Measurements from ENCODE around the gene TRABD2B.

TRABD2B gene

DNA sequence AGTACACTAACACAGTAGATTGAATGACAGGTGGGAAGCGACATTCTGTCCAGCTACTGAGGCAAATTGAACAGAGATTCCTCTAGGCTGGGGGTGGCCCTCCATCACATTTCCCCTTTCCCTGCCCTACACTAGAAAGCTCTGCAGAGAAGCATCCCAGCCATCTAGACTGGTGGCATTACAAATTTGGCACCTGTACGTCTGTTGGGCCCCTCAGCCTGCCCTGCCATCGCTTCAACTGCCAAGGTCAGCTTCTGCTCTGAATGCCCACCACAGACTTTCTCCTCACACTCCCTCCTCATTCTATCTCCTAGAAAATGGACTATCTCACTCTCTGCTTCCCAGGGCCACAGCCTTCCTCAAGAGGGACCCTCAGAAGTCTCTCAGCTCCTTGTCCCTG, 16.7 kb downstream of the TRABD2B start:
- POLR2A ChIA-PET = no interaction called here
- H3K9me3 ChIP-seq (ENCODE audit: control insufficient read depth, insufficient read depth, low read depth, low read length) = no peaks in the 10 kb centered on the region
- TF ChIP-seq EGR2 (tag by site-specific recombination; IDR thresholded peaks at IDR 0.05; ENCODE audit: low read depth) (no peak), ZNF133 (tag by site-specific recombination; IDR thresholded peaks at IDR 0.05) (peak; percentile 98), ZNF510 (tag by site-specific recombination; IDR thresholded peaks at IDR 0.05; ENCODE audit: insufficient replicate concordance) (peak; percentile 11), ZNF558 (tag by site-specific recombination; IDR thresholded peaks at IDR 0.05) (no peak)
- CTCF ChIA-PET = interaction anchor here (0.6 kb wide), 2 partner anchors 29 to 125 kb away, joined by 3 to 4 read pairs; no protein-coding TSS in a partner anchor
- no peaks in the 10 kb centered on the region for H3K4me1 ChIP-seq (ENCODE audit: control insufficient read depth, insufficient read depth, low read length)
- H3K27ac ChIP-seq (ENCODE audit: extremely low read depth, low read depth, low read length) = no peak overlapping the region
- H3K4me3 ChIP-seq (ENCODE audit: low read depth, low read length) = no peak overlapping the region
- no peaks in the 10 kb centered on the region for H3K36me3 ChIP-seq (ENCODE audit: control insufficient read depth in 2 of 2, insufficient read depth in 1 of 2, low read length in 2 of 2)

DNA sequence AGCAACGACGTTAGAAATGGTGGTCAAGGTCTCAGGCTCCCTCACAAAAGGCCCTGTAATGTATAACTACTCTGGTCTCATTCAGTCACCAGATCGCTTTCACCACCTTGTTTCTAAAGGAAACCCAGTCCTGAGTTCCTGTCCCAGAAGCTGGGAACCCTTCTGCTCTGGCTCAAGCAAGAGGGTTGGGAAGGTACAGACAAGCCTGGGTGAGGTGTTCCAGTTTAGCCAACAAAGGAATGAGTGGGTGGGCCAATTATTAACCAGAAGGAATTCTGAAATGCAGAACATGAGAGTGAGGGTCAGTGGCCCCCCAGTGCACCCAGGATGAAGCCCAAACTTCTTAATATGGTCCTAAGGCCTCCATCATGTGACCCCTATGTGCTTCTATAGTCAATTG, 17.5 kb downstream of the TRABD2B start:
- H3K27ac ChIP-seq (ENCODE audit: extremely low read depth, low read depth, low read length) = no peak overlapping the region
- no peak overlapping the region for H3K4me3 ChIP-seq (ENCODE audit: low read depth, low read length)
- ChIA-PET CTCF (no interaction called here), POLR2A (no interaction called here)
- no peaks in the 10 kb centered on the region for H3K4me1 ChIP-seq (ENCODE audit: control insufficient read depth, insufficient read depth, low read length)
- TF ChIP-seq ZFP37 (tag by site-specific recombination; IDR thresholded peaks at IDR 0.05) = no peak
- no peaks in the 10 kb centered on the region for H3K36me3 ChIP-seq (ENCODE audit: control insufficient read depth in 2 of 2, insufficient read depth in 1 of 2, low read length in 2 of 2)
- H3K9me3 ChIP-seq (ENCODE audit: control insufficient read depth, insufficient read depth, low read depth, low read length) = no peaks in the 10 kb centered on the region

DNA sequence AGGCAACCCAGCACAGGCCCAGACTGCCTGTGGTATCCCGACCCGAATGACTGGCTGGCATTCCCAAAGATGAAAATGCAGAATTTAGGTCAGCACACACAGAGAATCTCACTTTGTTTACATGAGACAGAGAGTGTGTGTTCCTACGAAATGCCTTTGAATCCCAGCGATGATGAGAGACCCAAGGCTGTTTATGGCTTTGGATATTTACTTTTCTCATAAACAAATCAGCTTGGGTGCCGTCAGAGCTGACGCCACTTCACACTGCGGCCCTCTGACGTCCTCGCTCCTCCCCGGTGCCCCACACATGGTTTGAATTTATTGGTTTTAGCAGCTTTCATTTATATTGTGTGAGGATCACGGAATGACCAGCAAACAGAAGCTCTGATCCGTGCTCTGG, 18.7 kb downstream of the TRABD2B start:
- H3K4me3 ChIP-seq (ENCODE audit: low read depth, low read length) = no peak overlapping the region
- no peaks in the 10 kb centered on the region for H3K9me3 ChIP-seq (ENCODE audit: control insufficient read depth, insufficient read depth, low read depth, low read length)
- no peaks in the 10 kb centered on the region for H3K36me3 ChIP-seq (ENCODE audit: control insufficient read depth in 2 of 2, insufficient read depth in 1 of 2, low read length in 2 of 2)
- H3K4me1 ChIP-seq (ENCODE audit: control insufficient read depth, insufficient read depth, low read length) = no peaks in the 10 kb centered on the region
- POLR2A ChIA-PET = no interaction called here
- CTCF ChIA-PET = interaction anchor here (0.6 to 0.9 kb wide), 3 partner anchors 13 to 547 kb away, joined by 3 read pairs; no protein-coding TSS in a partner anchor
- no peak for TF ChIP-seq ZNF677 (tag by site-specific recombination; IDR thresholded peaks at IDR 0.05)
- TF ChIP-seq ZFP37 (tag by site-specific recombination; IDR thresholded peaks at IDR 0.05) = no peak
- no peak for TF ChIP-seq GLIS2 (tag by site-specific recombination; IDR thresholded peaks at IDR 0.05)
- no peak for TF ChIP-seq SCRT2 (tag by site-specific recombination; IDR thresholded peaks at IDR 0.05)
- no peak for TF ChIP-seq ZBTB20 (tag by site-specific recombination; IDR thresholded peaks at IDR 0.05)
- no peak for TF ChIP-seq ZNF843 (tag by site-specific recombination; IDR thresholded peaks at IDR 0.05)
- no peak for TF ChIP-seq ZNF311 (tag by site-specific recombination; IDR thresholded peaks at IDR 0.05; ENCODE audit: borderline replicate concordance)
- no peak for TF ChIP-seq ZBTB21 (tag by site-specific recombination; IDR thresholded peaks at IDR 0.05)
- no peak overlapping the region for H3K27ac ChIP-seq (ENCODE audit: extremely low read depth, low read depth, low read length)

DNA sequence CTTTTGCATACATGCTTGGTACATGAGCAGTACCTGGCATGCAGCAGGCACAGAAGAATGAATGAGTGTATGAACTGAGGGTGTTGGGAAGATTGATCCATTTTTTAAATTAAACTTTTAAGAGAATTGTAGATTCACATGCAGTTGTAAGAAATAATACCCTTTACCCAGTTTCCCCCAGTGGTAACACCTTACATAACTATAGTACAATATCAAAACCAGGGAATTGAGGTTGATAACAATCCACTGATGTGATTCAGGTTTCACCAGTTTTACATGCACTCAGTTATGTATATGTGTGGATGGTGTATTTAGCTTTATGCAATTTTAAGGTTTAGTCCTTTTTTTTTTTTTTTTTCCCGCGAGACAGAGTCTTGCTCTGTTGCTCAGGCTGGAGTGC, 20.5 kb downstream of the TRABD2B start:
- Histone ChIP-seq H3K27ac (ENCODE audit: extremely low read depth, low read depth, low read length) (no peak overlapping the region), H3K4me1 (ENCODE audit: control insufficient read depth, insufficient read depth, low read length) (no peaks in the 10 kb centered on the region), H3K9me3 (ENCODE audit: control insufficient read depth, insufficient read depth, low read depth, low read length) (no peaks in the 10 kb centered on the region), H3K4me3 (ENCODE audit: low read depth, low read length) (no peak overlapping the region), H3K36me3 (ENCODE audit: control insufficient read depth in 2 of 2, insufficient read depth in 1 of 2, low read length in 2 of 2) (no peaks in the 10 kb centered on the region)
- ChIA-PET CTCF (no interaction called here), POLR2A (no interaction called here)
- TF ChIP-seq ZNF529 (tag by site-specific recombination; IDR thresholded peaks at IDR 0.05; ENCODE audit: insufficient replicate concordance) (peak; percentile 95), ZNF335 (tag by site-specific recombination; conservative IDR thresholded peaks at IDR 0.05) (no peak), ZNF626 (tag by site-specific recombination; IDR thresholded peaks at IDR 0.05) (no peak), ZNF623 (tag by site-specific recombination; IDR thresholded peaks at IDR 0.05) (no peak), ZBTB48 (tag by site-specific recombination; IDR thresholded peaks at IDR 0.05) (no peak), ZNF544 (tag by site-specific recombination; IDR thresholded peaks at IDR 0.05) (no peak)
- TF ChIP-seq, protein P1, sequence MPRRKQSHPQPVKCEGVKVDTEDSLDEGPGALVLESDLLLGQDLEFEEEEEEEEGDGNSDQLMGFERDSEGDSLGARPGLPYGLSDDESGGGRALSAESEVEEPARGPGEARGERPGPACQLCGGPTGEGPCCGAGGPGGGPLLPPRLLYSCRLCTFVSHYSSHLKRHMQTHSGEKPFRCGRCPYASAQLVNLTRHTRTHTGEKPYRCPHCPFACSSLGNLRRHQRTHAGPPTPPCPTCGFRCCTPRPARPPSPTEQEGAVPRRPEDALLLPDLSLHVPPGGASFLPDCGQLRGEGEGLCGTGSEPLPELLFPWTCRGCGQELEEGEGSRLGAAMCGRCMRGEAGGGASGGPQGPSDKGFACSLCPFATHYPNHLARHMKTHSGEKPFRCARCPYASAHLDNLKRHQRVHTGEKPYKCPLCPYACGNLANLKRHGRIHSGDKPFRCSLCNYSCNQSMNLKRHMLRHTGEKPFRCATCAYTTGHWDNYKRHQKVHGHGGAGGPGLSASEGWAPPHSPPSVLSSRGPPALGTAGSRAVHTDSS (tag by site-specific recombination; IDR thresholded peaks at IDR 0.05) = no peak
